Karpas-422 (cell line): ENCODE data around the gene SMIM13. TPM values are rescaled to one million over a fixed set of nuclear protein-coding genes. Genes with fewer than 3 reads are reported as not detected.
A peak's percentile ranks its signal among the peaks of the same experiment; 100 is the strongest.

Experiments
- DNase-seq: peaks from one replicate; pipeline ENCODE4 v3.0.0-alpha.2; 2015
- H2AFZ ChIP-seq: fragments of 200-600 bp; sonication (generic); 2 replicates; pipeline ENCODE4 v1.6.1; 2014; ENCODE audit warnings: antibody characterized with exemption, low read length, mixed read lengths
- H3K27ac ChIP-seq: fragments of 200-600 bp; sonication (generic); 2 replicates; pipeline ENCODE4 v1.5.1; 2014; ENCODE audit warnings: mild to moderate bottlenecking, low read length, moderate library complexity
- H3K27me3 ChIP-seq: fragments of 200-600 bp; sonication (generic); 2 replicates; pipeline ENCODE4 v1.6.1; 2014; ENCODE audit warnings: low read length, mixed read lengths
- H3K36me3 ChIP-seq: fragments of 200-600 bp; sonication (generic); 2 replicates; pipeline ENCODE4 v1.6.1; 2014; ENCODE audit warnings: low read length, mixed read lengths; ENCODE audit not compliant: insufficient read depth
- H3K4me1 ChIP-seq: fragments of 200-600 bp; sonication (generic); 2 replicates; pipeline ENCODE4 v1.6.1; 2014; ENCODE audit warnings: mild to moderate bottlenecking, low read length, mixed read lengths
- H3K4me2 ChIP-seq: fragments of 200-600 bp; sonication (generic); 2 replicates; pipeline ENCODE4 v1.6.1; 2014; ENCODE audit warnings: low read length, low read depth, mild to moderate bottlenecking; ENCODE audit not compliant: poor library complexity, severe bottlenecking
- H3K4me3 ChIP-seq: fragments of 200-600 bp; sonication (generic); 2 replicates; pipeline ENCODE4 v1.5.1; 2014; ENCODE audit warnings: mild to moderate bottlenecking, antibody characterized with exemption, low read length, mixed read lengths
- H3K79me2 ChIP-seq: fragments of 200-600 bp; sonication (generic); 2 replicates; pipeline ENCODE4 v1.6.1; 2014; ENCODE audit warnings: mild to moderate bottlenecking, low read length, mixed read lengths
- H3K9ac ChIP-seq: fragments of 200-600 bp; sonication (generic); 2 replicates; pipeline ENCODE4 v1.6.0; 2014; ENCODE audit warnings: low read length
- H3K9me2 ChIP-seq: fragments of 200-600 bp; sonication (generic), shearing (Covaris generic); replicated peaks from 2 replicates; pipeline ENCODE4 v1.6.0; 2014; ENCODE audit warnings: mild to moderate bottlenecking, low read length, moderate library complexity; ENCODE audit not compliant: insufficient read depth
- H3K9me3 ChIP-seq: fragments of 300-700, 200-600 bp; sonication (generic); 2 replicates; pipeline ENCODE4 v1.6.1; 2014; ENCODE audit warnings: low read length, mixed read lengths
- H4K20me1 ChIP-seq: fragments of 200-600 bp; sonication (generic); 2 replicates; pipeline ENCODE4 v1.6.1; 2014; ENCODE audit warnings: mild to moderate bottlenecking, antibody characterized with exemption, low read length, low read depth; ENCODE audit not compliant: insufficient read depth
- total RNA-seq: library from RNA; depleted of rRNA; stranded (reverse); fragments of >200 nt; shearing (Covaris generic); gene quantifications from 2 replicates; pipeline ENCODE4 v1.2.3, GENCODE V29; 2014; ENCODE audit warnings: low replicate concordance; rRNA removed

Gene SMIM13
- total RNA-seq: 6.9 and 8.9 TPM in 2 replicates

GRCh38 chr6:11093626-11094410 is at the start of gene SMIM13:
Gene SMIM13 (plus strand): TSS chr6:11093834. CDS start chr6:11094314, 480 bp downstream.
- peaks cover 47% of the 10 kb centered on the region for H3K79me2 ChIP-seq
- H2AFZ ChIP-seq: peak within 1 kb of the TSS; percentile 87; the same call in 1 of the 2 replicates
- H3K9ac ChIP-seq: peak within 1 kb of the TSS; percentile 94
- DNase-seq: peak; percentile 98
- 0 out of 2 replicates have a peak, but pooled peaks cover 2% of the 10 kb centered on the region for H3K36me3 ChIP-seq
- H3K9me2 ChIP-seq: no peaks in the 10 kb centered on the region
- H4K20me1 ChIP-seq: no peaks in the 10 kb centered on the region
- peak within 1 kb of the TSS; percentile 79 for H3K4me3 ChIP-seq
- H3K27me3 ChIP-seq: no peaks in the 10 kb centered on the region
- peak within 1 kb of the TSS; percentile 71 for H3K27ac ChIP-seq
- no peaks in the 10 kb centered on the region for H3K9me3 ChIP-seq
- H3K4me2 ChIP-seq: peak within 1 kb of the TSS; percentile 83
- H3K4me1 ChIP-seq: peaks cover 24% of the 10 kb centered on the region

GRCh38 chr6:11043961-11044711 is 49.5 kb upstream of the SMIM13 start, which contains the start of gene ELOVL2:
Gene ELOVL2 (minus strand): TSS chr6:11044305. CDS start chr6:11044230, 75 bp downstream.
- Histone ChIP-seq H3K4me1 (no peaks in the 10 kb centered on the region), H4K20me1 (no peaks in the 10 kb centered on the region), H3K36me3 (no peaks in the 10 kb centered on the region), H3K9me3 (no peaks in the 10 kb centered on the region), H3K27me3 (no peaks in the 10 kb centered on the region), H3K4me2 (no peak within 1 kb of the TSS), H2AFZ (no peak within 1 kb of the TSS), H3K4me3 (no peak within 1 kb of the TSS), H3K9ac (no peak within 1 kb of the TSS), H3K9me2 (no peaks in the 10 kb centered on the region), H3K27ac (no peak within 1 kb of the TSS), H3K79me2 (no peaks in the 10 kb centered on the region)
- no peak for DNase-seq

GRCh38 chr6:11044712-11045167 is 48.9 kb upstream of the SMIM13 start:
- Histone ChIP-seq H3K9ac (no peak overlapping the region), H3K79me2 (no peaks in the 10 kb centered on the region), H4K20me1 (no peaks in the 10 kb centered on the region), H3K36me3 (no peaks in the 10 kb centered on the region), H2AFZ (no peak overlapping the region), H3K27ac (no peak overlapping the region), H3K27me3 (no peaks in the 10 kb centered on the region), H3K4me2 (no peak overlapping the region), H3K9me3 (no peaks in the 10 kb centered on the region), H3K4me1 (no peaks in the 10 kb centered on the region), H3K4me3 (no peak overlapping the region), H3K9me2 (no peaks in the 10 kb centered on the region)
- no peak for DNase-seq

GRCh38 chr6:11050731-11051130 is 42.9 kb upstream of the SMIM13 start:
- no peak overlapping the region for H3K4me2 ChIP-seq
- DNase-seq: no peak
- H3K9ac ChIP-seq: no peak overlapping the region
- no peak overlapping the region for H3K4me3 ChIP-seq
- no peaks in the 10 kb centered on the region for H3K79me2 ChIP-seq
- H3K27ac ChIP-seq: no peak overlapping the region
- no peaks in the 10 kb centered on the region for H4K20me1 ChIP-seq
- H3K36me3 ChIP-seq: no peaks in the 10 kb centered on the region
- no peak overlapping the region for H2AFZ ChIP-seq
- no peaks in the 10 kb centered on the region for H3K27me3 ChIP-seq
- H3K9me2 ChIP-seq: no peaks in the 10 kb centered on the region
- H3K4me1 ChIP-seq: no peaks in the 10 kb centered on the region
- H3K9me3 ChIP-seq: no peaks in the 10 kb centered on the region

GRCh38 chr6:11053307-11053706 is 40.3 kb upstream of the SMIM13 start:
- Histone ChIP-seq H2AFZ (no peak overlapping the region), H3K79me2 (no peaks in the 10 kb centered on the region), H3K27me3 (no peaks in the 10 kb centered on the region), H3K9ac (no peak overlapping the region), H3K27ac (no peak overlapping the region), H3K9me3 (no peaks in the 10 kb centered on the region), H3K4me2 (no peak overlapping the region), H3K9me2 (no peaks in the 10 kb centered on the region), H3K4me1 (no peaks in the 10 kb centered on the region), H4K20me1 (no peaks in the 10 kb centered on the region), H3K4me3 (no peak overlapping the region), H3K36me3 (no peaks in the 10 kb centered on the region)
- no peak for DNase-seq

- no peak overlapping the region for H3K4me3 ChIP-seq
- no peak overlapping the region for H3K9ac ChIP-seq
- H2AFZ ChIP-seq: no peak overlapping the region
- H3K4me1 ChIP-seq: no peaks in the 10 kb centered on the region
- no peaks in the 10 kb centered on the region for H4K20me1 ChIP-seq
- H3K9me3 ChIP-seq: no peaks in the 10 kb centered on the region
- no peak for DNase-seq
- no peaks in the 10 kb centered on the region for H3K36me3 ChIP-seq
- no peaks in the 10 kb centered on the region for H3K27me3 ChIP-seq
- no peaks in the 10 kb centered on the region for H3K79me2 ChIP-seq
- no peaks in the 10 kb centered on the region for H3K9me2 ChIP-seq
- no peak overlapping the region for H3K4me2 ChIP-seq
- H3K27ac ChIP-seq: no peak overlapping the region
Measured at GRCh38 chr6:11054722-11055121, 38.9 kb upstream of the SMIM13 start.

- Histone ChIP-seq H3K9me2 (no peaks in the 10 kb centered on the region), H2AFZ (no peak overlapping the region), H3K4me3 (no peak overlapping the region), H3K79me2 (no peaks in the 10 kb centered on the region), H3K4me1 (no peaks in the 10 kb centered on the region), H3K27ac (no peak overlapping the region), H3K9ac (no peak overlapping the region), H3K36me3 (no peaks in the 10 kb centered on the region), H3K27me3 (no peaks in the 10 kb centered on the region), H4K20me1 (no peaks in the 10 kb centered on the region), H3K4me2 (no peak overlapping the region), H3K9me3 (no peaks in the 10 kb centered on the region)
- no peak for DNase-seq
Measured at GRCh38 chr6:11055127-11055627, 38.5 kb upstream of the SMIM13 start.

- Histone ChIP-seq H3K4me2 (no peak overlapping the region), H3K27me3 (no peaks in the 10 kb centered on the region), H3K79me2 (no peaks in the 10 kb centered on the region), H3K4me3 (no peak overlapping the region), H4K20me1 (no peaks in the 10 kb centered on the region), H3K9ac (no peak overlapping the region), H3K9me2 (no peaks in the 10 kb centered on the region), H3K4me1 (no peaks in the 10 kb centered on the region), H3K27ac (no peak overlapping the region), H3K36me3 (no peaks in the 10 kb centered on the region), H3K9me3 (no peaks in the 10 kb centered on the region), H2AFZ (no peak overlapping the region)
- DNase-seq: no peak
Measured at GRCh38 chr6:11056871-11057270, 36.8 kb upstream of the SMIM13 start.
